ENCODE data around the gene HOXD10. TPM values are rescaled to one million over a fixed set of nuclear protein-coding genes. Genes with fewer than 3 reads are reported as not detected.

Gene HOXD10
- total and polyA plus RNA-seq, 2 of the 13 experiments (the other 11 are each of a cell fraction or from before 2014, with no cell fraction given) = not detected

GRCh38 chr2:176096986-176097819 is 19.4 kb upstream of the HOXD10 start (continued):
- TF ChIP-seq KLF16 (CRISPR knock-in tag; IDR thresholded peaks at IDR 0.05) (peak in 1 of 2 experiments; percentile 59; a peak in 1 of 4 replicates), HMGXB4 (CRISPR knock-in tag; IDR thresholded peaks at IDR 0.05; ENCODE audit: borderline replicate concordance in 1 of 2, low read depth in 1 of 2) (peak; percentile 38 to 88; a peak in 2 of 4 replicates), SRSF1 (optimal IDR thresholded peaks at IDR 0.05; ENCODE audit: low read depth, low read length) (peak; percentile 68), ATM (IDR thresholded peaks at IDR 0.05; ENCODE audit: borderline replicate concordance) (no peak), NR0B2 (CRISPR knock-in tag; IDR thresholded peaks at IDR 0.05) (peak; percentile 61; the same call in 1 of the 2 replicates), ZNF598 (CRISPR knock-in tag; IDR thresholded peaks at IDR 0.05; ENCODE audit: borderline replicate concordance) (0 out of 2 replicates have a peak, but pooled peaks have one; percentile 72), RFX3 (CRISPR knock-in tag; IDR thresholded peaks at IDR 0.05) (0 out of 2 replicates have a peak, but pooled peaks have one; percentile 14), CBFB (CRISPR knock-in tag; IDR thresholded peaks at IDR 0.05) (peak; percentile 70; the same call in 1 of the 2 replicates)

Data from HepG2 (cell line).